HL-60 (cell line): ENCODE data around the gene MDC1.
"Not testable (repeated sequence)": the region's sequence is repeated elsewhere in the genome, so short reads cannot be mapped to it uniquely, and the experiment has no call there.

Source experiments
- DNase-seq, 2 experiments: peaks; one replicate each; pipeline ENCODE4 v3.0.0-alpha.2; 2010 to 2020; ENCODE audit warnings: low read depth in 1 of 2, low spot score in 1 of 2
- H3K27ac ChIP-seq: fragments of 250-450 bp; sonication (Bioruptor Pico); replicated peaks from 2 replicates; pipeline ENCODE4 v1.5.1; 2020; ENCODE audit warnings: mild to moderate bottlenecking, moderate library complexity
- H3K27me3 ChIP-seq: fragments of 250-450 bp; sonication (Bioruptor Pico); 2 replicates; pipeline ENCODE4 v1.5.1; 2021; ENCODE audit warnings: mild to moderate bottlenecking, moderate library complexity; ENCODE audit not compliant: insufficient read depth, poor library complexity, severe bottlenecking
- H3K4me3 ChIP-seq: replicated peaks from 2 replicates; pipeline ENCODE4 v1.5.1; 2011; ENCODE audit warnings: mild to moderate bottlenecking, control low read depth, low read length; ENCODE audit not compliant: insufficient read depth
- GABPA ChIP-seq: IDR thresholded peaks from 2 replicates; pipeline ENCODE4 v1.6.1; 2012; ENCODE audit warnings: low read depth
- POLR2AphosphoS5 ChIP-seq: IDR thresholded peaks from 2 replicates; pipeline ENCODE4 v1.6.1; 2012; ENCODE audit warnings: low read depth
- SPI1 ChIP-seq: IDR thresholded peaks from 2 replicates; pipeline ENCODE4 v1.6.1; 2012; ENCODE audit warnings: low read depth, mild to moderate bottlenecking, borderline replicate concordance
- TF ChIP-seq, protein P1 (sequence below): IDR thresholded peaks from 2 replicates; pipeline ENCODE4 v1.6.1; 2012; ENCODE audit warnings: low read depth; ENCODE audit not compliant: insufficient replicate concordance
- TF ChIP-seq, protein P2 (sequence below): IDR thresholded peaks from one replicate; pipeline ENCODE4 v1.5.1; 2011; ENCODE audit warnings: low read length, control low read depth, inconsistent platforms; ENCODE audit not compliant: insufficient read depth

Gene MDC1

DNA sequence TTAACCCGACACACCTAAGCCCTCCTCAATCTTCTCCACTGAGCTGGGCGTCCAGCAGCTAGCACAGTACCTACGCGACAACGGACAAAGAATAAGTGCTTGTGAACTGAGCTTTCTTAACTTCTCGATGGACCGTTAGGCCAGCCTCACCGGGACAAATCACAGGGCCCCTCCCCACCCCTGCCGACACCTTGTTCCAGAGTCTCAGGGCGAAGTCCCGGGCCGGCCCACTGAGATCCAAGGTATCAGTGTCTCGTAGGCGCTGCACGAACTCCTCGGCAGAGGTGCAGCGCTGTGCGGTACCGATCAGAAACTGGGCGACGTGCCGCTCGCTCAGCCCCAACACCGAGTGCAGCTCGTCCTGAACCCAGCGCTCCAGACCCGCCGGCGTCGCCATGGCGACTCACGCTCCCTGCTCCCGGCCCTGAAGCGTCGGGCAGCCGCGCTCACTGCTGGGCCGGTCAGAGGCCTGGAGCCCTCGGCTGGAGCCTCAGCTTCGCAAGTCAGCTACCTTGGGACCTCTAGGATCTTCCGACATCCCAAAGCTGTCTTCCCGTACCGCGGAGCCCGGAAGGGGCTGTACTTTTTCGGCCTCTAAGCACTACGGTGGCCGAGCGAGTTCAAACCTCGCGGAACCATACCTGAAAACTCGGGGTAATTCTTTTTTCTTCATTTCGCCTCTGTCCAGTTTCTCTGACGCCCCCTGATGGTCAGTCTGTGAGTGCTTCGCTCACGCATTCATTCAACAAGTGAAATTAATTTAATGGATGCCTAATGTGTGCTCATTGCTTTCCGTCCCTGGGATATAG, 44.4 kb downstream of the MDC1 start, which contains the start of gene DHX16:
Gene DHX16, minus strand, starts transcription at position 562 of the 809 bp plus-strand sequence. Its CDS starts 165 bp downstream, at position 397.
- Histone ChIP-seq H3K27ac (peak within 1 kb of the TSS; percentile 64), H3K27me3 (no peaks in the 10 kb centered on the region), H3K4me3 (peak within 1 kb of the TSS; percentile 100)
- TF ChIP-seq, protein P1, sequence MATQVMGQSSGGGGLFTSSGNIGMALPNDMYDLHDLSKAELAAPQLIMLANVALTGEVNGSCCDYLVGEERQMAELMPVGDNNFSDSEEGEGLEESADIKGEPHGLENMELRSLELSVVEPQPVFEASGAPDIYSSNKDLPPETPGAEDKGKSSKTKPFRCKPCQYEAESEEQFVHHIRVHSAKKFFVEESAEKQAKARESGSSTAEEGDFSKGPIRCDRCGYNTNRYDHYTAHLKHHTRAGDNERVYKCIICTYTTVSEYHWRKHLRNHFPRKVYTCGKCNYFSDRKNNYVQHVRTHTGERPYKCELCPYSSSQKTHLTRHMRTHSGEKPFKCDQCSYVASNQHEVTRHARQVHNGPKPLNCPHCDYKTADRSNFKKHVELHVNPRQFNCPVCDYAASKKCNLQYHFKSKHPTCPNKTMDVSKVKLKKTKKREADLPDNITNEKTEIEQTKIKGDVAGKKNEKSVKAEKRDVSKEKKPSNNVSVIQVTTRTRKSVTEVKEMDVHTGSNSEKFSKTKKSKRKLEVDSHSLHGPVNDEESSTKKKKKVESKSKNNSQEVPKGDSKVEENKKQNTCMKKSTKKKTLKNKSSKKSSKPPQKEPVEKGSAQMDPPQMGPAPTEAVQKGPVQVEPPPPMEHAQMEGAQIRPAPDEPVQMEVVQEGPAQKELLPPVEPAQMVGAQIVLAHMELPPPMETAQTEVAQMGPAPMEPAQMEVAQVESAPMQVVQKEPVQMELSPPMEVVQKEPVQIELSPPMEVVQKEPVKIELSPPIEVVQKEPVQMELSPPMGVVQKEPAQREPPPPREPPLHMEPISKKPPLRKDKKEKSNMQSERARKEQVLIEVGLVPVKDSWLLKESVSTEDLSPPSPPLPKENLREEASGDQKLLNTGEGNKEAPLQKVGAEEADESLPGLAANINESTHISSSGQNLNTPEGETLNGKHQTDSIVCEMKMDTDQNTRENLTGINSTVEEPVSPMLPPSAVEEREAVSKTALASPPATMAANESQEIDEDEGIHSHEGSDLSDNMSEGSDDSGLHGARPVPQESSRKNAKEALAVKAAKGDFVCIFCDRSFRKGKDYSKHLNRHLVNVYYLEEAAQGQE = no peak
- no peak; the same call in 1 of the 2 replicates for TF ChIP-seq POLR2AphosphoS5
- TF ChIP-seq SPI1 = no peak
- TF ChIP-seq GABPA = peak; percentile 47; the same call in 1 of the 2 replicates
- TF ChIP-seq, protein P2, sequence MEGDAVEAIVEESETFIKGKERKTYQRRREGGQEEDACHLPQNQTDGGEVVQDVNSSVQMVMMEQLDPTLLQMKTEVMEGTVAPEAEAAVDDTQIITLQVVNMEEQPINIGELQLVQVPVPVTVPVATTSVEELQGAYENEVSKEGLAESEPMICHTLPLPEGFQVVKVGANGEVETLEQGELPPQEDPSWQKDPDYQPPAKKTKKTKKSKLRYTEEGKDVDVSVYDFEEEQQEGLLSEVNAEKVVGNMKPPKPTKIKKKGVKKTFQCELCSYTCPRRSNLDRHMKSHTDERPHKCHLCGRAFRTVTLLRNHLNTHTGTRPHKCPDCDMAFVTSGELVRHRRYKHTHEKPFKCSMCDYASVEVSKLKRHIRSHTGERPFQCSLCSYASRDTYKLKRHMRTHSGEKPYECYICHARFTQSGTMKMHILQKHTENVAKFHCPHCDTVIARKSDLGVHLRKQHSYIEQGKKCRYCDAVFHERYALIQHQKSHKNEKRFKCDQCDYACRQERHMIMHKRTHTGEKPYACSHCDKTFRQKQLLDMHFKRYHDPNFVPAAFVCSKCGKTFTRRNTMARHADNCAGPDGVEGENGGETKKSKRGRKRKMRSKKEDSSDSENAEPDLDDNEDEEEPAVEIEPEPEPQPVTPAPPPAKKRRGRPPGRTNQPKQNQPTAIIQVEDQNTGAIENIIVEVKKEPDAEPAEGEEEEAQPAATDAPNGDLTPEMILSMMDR = peak; percentile 81
- DNase-seq = peak; percentile 95 to 97

DNA sequence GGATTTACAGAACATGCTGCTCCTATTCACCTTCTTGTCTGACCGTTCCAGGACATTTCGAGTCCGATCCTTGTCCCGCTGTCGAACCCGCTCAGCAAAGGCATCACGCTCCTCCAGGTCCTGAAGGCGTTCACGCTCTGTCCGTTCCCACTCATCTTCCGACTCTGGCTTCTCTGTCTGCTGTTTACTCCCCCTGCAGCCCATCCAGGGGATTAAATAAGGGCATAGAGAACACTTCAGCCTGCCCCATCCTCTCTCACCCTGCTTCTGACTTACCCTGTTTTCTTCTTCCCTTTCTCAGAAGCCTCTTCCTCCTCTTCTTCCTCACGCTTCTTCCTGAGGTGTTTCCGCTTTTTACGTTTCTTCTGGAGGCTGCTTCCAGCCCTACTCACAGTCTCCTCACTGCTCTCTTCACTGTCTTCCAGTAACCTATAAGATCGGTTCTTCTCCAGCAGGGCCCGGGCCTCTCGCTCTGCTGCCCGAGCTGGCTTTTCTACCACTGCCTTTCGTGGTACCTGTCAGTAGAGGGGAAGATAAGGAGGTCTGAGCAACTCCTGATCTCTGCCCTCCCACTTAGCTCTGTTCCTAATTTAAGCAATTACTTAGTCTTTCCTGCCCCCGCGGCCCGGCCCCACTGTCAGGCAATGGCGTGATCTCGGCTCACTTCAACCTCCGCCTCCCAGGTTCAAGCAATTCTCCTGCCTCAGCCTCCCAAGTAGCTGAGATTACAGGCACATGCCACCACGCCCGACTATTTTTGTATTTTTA, 46.1 kb downstream of the MDC1 start:
- H3K4me3 ChIP-seq = no peak overlapping the region
- no peak overlapping the region for H3K27ac ChIP-seq
- DNase-seq = no peak
- TF ChIP-seq, protein P1 = no peak
- TF ChIP-seq GABPA = no peak
- TF ChIP-seq, protein P2 = no peak
- no peaks in the 10 kb centered on the region for H3K27me3 ChIP-seq

DNA sequence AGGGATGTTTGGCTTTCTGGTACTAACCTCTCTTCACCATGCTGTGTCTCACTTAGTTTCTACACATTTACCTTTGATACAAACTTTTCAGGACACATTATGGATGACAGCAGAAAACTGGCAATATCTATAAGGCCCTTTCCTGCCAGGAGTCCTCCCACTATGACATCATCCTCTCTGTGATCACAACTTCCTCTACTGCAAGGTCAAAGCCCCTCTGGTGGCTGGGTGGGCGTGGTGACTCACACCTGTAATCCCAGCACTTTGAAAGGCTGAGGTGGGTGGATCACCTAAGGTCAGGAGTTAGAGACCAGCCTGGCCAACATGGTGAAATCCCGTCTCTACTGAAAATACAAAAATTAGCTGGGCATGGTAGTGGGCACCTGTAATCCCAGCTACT, 50.8 kb downstream of the MDC1 start:
- not testable (repeated sequence) for H3K27ac ChIP-seq, H3K27me3 ChIP-seq, H3K4me3 ChIP-seq, DNase-seq

DNA sequence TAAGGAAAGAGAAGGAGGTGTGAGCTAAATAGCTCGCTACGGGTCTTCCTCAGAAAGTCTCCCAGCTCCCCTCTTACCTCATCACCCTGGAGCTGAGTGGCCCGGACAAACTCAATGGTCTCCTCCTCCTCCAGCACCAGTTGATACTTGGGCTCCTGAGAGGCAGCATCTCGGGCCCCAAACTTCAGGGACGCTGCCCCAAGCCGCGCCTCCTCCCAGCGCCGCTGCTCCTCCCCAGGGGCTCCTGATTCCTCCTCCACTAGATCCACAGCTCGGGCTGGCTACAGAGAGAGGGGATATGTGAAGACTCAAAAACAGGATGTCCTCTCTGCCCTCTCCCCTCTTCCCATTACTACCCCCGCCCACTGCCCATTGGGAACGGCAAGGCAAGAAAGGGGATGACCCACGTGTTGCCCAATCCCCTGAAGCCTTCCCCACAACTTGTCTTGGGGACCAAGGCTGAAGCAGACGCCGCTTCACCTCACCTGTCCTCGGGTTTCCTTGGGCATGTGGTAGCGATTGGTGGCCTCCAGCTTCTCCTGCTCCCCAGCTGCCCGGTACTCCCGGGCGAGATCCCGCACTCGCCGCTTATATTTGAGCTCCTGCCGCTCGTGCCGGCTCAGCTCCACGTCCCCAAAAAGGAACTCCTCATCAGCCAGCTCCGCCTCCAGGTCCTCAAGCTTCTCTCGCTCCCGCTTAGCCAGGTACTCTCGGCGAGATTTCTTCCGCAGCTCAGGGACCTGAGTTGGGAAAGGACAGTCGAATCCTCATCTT, 51.9 kb downstream of the MDC1 start:
- Histone ChIP-seq H3K27ac (no peak overlapping the region), H3K27me3 (no peaks in the 10 kb centered on the region), H3K4me3 (no peak overlapping the region)
- DNase-seq = no peak
- TF ChIP-seq SPI1 (no peak), POLR2AphosphoS5 (no peak), GABPA (no peak)
- TF ChIP-seq, protein P2 = no peak
- TF ChIP-seq, protein P1 = no peak

DNA sequence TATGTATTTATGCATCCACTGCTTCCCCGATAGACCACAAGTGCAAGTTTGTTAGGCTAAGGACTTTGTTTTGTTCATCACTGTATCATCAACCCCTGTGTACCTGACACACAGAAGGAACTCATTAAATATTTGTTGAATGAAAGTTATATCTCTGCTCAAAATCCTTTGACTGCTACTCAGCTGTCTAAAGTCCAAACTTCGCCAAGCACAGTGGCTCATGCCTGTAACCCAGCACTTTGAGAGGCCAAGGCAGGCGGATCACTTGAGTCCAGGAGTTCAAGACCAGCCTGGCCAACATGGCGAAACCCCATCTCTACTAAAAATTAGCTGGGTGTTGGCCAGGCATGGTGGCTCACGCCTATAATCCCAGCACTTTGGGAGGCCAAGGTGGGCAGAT, 59.2 kb downstream of the MDC1 start:
- H3K27ac ChIP-seq, DNase-seq: not testable (repeated sequence)

More for the DNA sequence above, 59.2 kb downstream of the MDC1 start:
- not testable (repeated sequence) for H3K4me3 ChIP-seq, H3K27me3 ChIP-seq
